ENCODE data around the gene MIEF1.
A peak's percentile ranks its signal among the peaks of the same experiment; 100 is the strongest.

Gene MIEF1

DNA sequence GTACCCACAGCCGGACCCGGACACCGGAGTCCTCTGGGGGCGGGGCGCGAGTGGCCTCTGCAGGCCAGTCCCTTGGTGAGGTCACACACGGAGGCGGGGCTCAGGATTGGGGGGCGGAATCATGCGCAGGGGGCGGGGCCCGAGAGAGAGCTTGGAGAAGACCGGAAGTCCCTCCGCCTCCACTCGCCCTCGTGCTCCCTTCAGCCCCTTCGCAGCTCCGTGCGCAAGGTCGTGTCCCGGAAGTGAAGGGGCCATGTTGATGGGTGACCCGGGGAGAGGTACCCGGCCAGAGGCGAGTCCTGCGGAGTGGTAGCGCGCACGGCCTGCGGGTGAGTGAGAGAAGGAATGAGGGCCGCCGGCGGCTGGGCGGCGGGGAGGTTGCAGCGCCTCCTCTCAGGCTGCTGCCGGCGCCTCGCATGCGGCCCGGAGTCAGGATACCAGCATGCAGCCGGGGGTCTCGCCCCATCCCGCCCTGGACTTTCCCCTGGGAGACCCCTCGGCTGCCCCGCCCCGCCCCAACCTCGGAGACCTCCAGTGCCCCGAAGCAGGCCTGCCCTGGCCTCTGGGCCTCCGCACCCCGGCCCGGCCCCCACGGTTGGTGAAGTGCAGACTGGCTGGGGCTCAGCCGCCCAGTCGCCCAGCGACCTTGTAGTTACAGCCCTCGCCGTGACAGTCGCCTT is at the start of gene MIEF1:
TSS of gene MIEF1 (plus strand) at position 182 of the 680 bp plus-strand sequence. CDS start 9,005 bp downstream, outside the sequence.
- H3K4me3 ChIP-seq (ENCODE audit: low read depth, low read length): peak within 1 kb of the TSS; percentile 85

DNA sequence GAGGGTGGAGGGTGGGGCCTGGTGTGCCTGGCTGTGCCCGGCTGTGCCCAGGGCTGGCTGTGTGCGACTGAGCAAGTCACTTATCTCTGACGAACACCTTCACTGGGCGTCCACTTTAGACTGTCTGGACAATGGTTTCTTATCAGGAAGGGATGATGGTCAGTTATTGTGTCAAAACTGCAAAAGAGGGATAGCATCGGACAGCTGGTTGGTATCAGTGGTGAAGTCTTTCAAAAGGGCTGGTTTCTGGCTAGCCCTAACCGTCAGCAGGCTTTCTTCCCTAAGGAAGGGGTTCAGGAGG is 49.4 kb upstream of the MIEF1 start:
- H3K4me3 ChIP-seq (ENCODE audit: low read depth, low read length): no peak overlapping the region

- no peak overlapping the region for H3K4me3 ChIP-seq (ENCODE audit: low read depth, low read length)
Observed at GRCh38 chr22:39453765-39454378, 48.2 kb upstream of the MIEF1 start.

- H3K4me3 ChIP-seq (ENCODE audit: low read depth, low read length): no peak overlapping the region
Observed at GRCh38 chr22:39454385-39454871, 47.7 kb upstream of the MIEF1 start.

- peak within 1 kb of the TSS; percentile 41 for H3K4me3 ChIP-seq (ENCODE audit: low read depth, low read length)
Observed at GRCh38 chr22:39456522-39457197, 45.4 kb upstream of the MIEF1 start, which contains the start of gene MGAT3. Gene MGAT3 (plus strand): TSS chr22:39457012. CDS start chr22:39487348, 30,336 bp downstream.

DNA sequence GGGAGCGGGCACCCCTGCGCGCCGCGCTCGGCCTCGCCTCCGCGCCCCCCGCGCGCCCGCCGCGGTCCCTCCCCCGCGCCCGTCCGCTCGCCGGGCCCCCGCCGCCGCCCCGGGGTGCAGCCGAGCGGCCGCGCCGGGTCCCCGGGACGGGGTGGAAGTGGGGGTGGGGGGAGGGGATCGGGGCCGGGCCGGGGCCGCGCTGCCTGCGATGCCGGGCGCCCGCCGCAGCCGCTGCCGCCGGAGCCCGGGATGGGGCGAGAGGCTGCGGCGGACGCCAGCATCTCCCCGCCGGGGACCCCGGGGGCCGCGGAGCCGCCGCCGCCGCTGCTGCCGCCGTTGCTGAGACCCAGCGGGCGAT is 44.9 kb upstream of the MIEF1 start:
- peak overlapping the region; percentile 33 for H3K4me3 ChIP-seq (ENCODE audit: low read depth, low read length)

DNA sequence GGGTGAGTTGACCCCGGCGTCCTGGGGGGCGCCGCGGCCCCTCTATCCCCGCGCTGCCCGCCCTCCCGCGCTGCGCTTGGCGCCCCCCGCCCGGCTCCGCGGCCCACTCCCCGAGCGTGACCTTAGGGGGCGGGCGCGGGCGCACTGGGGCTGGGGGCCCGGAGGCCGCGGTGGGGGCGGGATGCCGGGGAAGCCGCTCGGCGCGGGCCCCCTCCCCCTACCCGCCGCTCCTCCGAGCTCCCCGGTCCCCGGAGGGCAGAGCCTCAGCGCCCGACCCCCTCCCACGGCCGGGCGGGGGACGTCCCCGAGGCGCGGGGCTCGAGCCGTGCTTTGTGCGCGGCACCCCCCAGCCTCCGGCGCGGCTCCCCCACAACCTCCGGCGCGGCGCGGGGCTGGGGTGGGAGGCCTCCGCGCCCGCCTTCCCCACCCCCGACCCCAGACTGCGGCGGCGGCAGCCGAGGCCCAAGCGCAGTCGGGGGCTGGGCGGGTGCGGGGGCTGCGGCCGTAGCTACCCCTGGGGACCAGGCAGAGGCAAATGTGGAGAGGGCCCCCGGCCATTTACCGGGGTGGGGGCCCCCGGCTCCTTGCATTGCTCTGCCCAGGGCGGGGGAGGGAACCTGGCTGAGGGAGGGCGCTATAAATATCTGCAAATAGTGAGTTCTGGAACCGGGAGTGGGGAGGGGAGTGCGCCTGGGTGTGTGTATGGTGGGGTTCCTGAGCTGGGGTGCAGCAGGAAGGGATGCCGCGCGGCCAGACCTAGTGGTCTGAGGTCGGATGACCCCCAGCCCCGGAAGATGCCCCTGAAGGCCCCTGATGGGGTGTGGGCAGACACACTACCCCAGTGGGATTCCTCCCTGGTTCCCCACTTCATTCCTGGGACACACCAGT is 44.3 kb upstream of the MIEF1 start:
- H3K4me3 ChIP-seq (ENCODE audit: low read depth, low read length): peak overlapping the region; percentile 41

- H3K4me3 ChIP-seq (ENCODE audit: low read depth, low read length): no peak overlapping the region
Observed at GRCh38 chr22:39458444-39459083, 43.5 kb upstream of the MIEF1 start.

DNA sequence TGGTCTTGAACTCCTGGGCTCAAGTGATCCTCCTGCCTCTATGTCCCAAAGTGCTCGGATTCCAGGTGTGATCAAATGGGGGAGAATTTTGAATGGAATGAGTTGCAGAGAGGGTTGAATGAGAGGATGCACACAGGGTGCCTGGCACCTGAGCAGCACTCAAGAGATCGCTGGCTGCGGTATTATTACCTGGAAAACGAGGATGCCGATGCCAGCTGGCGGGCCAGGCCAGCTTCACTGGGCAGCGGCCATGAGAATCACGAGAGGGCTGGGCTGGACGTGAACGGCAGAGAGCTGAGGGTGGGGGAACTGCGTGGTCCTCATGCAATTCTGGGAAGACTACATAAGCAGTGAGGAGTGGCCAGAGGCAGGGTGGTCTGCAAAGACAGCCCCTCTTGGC is 42.4 kb upstream of the MIEF1 start:
- no peak overlapping the region for H3K4me3 ChIP-seq (ENCODE audit: low read depth, low read length)

DNA sequence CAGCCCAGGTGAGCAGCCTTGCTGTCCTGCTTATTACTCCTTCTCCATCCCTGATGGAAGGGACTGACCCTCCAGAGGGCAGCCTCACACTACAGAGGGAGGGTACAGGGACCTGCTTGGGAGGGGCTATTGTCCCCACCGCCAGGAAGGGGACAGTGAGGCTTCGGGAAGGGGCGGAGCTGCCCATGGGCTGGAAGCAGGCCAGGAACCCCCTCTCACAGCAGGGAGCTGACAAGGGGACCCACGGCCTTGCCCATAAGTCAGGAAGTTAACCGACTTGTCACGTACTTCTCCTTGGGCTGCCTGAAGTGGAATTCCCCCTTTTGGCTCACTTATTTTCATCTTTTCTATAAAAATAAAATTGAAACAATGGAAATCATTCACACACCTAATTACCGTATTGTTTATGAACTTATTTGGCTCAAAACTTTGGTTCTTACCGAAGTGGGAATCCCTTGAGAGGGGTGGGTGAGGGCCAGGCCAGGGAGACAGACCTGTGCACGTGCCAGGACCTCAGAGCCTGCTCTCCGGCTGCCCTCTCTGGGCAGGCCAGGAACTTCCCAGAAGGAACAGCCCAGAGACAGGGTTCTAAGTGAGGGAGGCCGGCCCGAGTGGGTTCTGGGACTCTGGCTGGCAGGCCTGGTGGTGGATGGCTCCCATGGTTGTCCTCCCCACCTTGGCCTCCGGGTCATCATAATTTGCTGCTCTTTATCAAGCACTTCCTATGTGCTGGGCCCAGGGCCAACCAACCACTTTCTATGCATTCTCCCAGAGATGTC is 39.5 kb upstream of the MIEF1 start:
- H3K4me3 ChIP-seq (ENCODE audit: low read depth, low read length): no peak overlapping the region

DNA sequence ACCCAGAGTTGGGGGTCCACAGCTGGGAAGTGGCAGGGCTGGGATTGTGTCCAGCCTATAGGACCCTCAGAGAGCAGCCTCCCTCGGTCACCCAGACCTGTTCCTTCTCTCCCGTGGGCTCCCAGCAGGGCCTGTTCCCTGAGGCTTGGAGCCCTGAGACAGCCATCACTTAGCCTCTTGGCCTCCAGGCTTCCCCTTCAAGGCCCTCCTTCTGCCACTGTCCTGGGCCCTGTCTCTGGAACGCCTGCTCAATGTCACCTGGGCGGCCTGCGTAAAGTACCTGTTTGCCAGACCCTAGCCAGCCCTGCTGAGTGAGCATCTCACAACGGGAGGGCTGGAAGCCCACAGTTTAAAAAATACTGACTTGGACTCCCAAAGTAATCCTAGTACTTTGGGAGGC is 38.8 kb upstream of the MIEF1 start:
- H3K4me3 ChIP-seq (ENCODE audit: low read depth, low read length): no peak overlapping the region

- no peak overlapping the region for H3K4me3 ChIP-seq (ENCODE audit: low read depth, low read length)
Observed at GRCh38 chr22:39463931-39464390, 38.1 kb upstream of the MIEF1 start.

DNA sequence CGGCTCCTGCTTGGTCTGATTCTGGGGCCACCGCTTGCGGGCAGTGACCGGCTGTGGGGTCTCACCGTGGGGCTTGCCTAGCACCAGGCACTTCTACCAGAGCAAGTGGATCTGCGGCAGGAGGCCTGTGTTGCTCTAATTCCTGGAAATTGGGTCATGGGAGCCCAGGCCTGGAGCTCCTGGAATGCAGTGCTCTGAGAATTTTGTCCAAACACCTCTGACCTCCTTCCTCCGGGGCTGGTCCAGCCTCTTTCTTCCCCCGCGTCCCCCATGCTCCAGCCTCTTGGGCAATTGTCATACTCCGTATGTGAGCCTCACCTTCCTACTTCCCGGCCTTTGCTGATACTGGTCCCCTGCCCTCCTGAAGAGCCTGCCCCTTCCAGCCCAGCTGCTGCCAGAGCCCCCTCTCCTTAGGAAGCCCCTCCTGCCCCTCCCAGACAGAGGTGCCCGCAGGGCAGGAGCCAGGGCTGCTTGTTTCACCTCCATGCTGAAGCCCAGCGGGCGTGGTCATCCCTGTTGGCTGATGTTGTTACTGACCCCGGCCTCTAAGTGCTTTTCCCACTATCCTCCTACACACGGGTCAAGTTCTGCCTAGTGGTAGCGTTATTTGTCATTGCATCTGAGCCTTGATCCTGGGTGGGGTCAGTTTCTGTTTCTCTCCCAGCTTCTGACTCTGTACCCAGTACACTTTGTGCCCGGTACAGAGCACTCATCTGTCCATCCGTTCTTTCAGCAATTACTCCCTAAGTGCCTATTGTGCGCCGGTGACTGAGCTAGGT is 35.7 kb upstream of the MIEF1 start:
- no peak overlapping the region for H3K4me3 ChIP-seq (ENCODE audit: low read depth, low read length)

GRCh38 chr22:39467390-39467895 is 34.6 kb upstream of the MIEF1 start:
- no peak overlapping the region for H3K4me3 ChIP-seq (ENCODE audit: low read depth, low read length)

GRCh38 chr22:39468487-39469325 is 33.4 kb upstream of the MIEF1 start:
- no peak overlapping the region for H3K4me3 ChIP-seq (ENCODE audit: low read depth, low read length)

DNA sequence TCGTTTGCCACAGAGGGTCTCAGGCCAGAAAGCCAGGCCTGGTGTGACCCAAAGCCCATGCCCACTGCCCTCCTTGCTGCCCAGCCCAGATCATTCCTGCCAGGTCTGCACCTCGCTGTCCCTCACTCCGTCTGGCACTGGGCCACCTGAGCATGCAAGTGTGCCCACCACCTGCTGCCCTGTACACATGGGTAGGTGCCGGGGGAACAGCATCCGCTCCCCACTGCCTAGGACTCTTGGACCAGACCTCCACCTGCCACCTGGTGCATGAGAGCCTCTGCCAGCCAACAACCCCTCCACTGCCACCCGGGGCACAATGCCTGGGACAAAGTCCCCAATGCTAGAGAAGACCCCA is 32.8 kb upstream of the MIEF1 start:
- no peak overlapping the region for H3K4me3 ChIP-seq (ENCODE audit: low read depth, low read length)

DNA sequence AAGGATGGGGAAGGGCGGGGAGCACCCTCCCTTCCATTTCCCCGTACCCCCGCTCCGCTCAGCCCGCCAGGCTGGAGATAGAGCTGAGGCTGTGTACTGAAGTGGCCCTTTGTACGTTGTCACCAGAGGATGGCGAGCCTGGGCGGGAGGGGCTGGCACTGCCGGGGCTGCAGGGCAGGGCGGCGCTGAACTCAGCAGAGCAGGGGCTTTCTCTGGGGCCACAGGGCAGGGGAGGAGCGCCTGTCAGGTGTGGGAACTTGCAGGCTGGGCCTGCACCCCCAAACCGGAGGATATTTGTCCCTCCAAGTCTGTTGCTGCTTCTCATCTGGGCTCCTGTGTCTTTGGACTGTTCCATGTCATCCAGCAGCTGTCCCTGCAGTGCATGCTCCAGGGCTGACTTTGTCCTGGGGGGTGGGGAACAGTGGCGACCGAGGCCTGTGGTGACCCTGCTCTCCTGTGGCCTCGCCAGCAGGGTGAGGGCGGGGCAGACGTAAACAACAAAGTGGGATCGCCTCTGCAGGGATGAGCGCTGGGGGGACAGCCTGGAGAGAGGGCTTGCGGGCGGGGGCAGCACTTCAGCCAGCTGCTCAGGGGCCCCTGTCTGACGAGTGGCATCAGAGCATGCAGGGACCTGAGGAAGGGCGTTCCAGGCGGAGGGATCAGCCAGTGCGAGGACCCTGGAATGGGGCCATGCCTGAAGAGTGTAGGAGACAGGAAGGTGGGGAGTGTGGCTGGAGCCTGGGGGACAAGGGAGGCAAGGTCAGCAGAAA is 32.2 kb upstream of the MIEF1 start:
- H3K4me3 ChIP-seq (ENCODE audit: low read depth, low read length): no peak overlapping the region

Data from iPS-11a (cell line).